ENCODE measurements around the gene PPHLN1.

GRCh38 chr12:42428850-42429249 is 102.9 kb downstream of the PPHLN1 start:
- TF ChIP-seq CTCF (IDR thresholded peaks at IDR 0.05) (no peak), POLR2A (IDR thresholded peaks at IDR 0.05) (no peak), POLR2AphosphoS5 (IDR thresholded peaks at IDR 0.05) (no peak)
